ENCODE results near the gene EIF2A.
"Not testable (repeated sequence)": the region's sequence is repeated elsewhere in the genome, so short reads cannot be mapped to it uniquely, and the experiment has no call there.

Gene EIF2A

GRCh38 chr3:150600647-150601530, 54.3 kb downstream of the EIF2A start:
- Mint-ChIP-seq H3K4me3 (peak overlapping the region; percentile 87), H3K27ac (peak overlapping the region; percentile 81)
- not testable (repeated sequence) for H3K27me3 Mint-ChIP-seq (ENCODE audit: low read depth)

GRCh38 chr3:150602426-150603152, 56.0 kb downstream of the EIF2A start:
- Mint-ChIP-seq H3K4me3 (peak overlapping the region; percentile 93), H3K27me3 (ENCODE audit: low read depth) (no peaks in the 10 kb centered on the region), H3K4me1 (ENCODE audit: low read depth) (peaks cover 46% of the 10 kb centered on the region), H3K27ac (peak overlapping the region; percentile 98), H3K36me3 (ENCODE audit: low read depth) (peaks cover 40% of the 10 kb centered on the region), H3K9me3 (no peaks in the 10 kb centered on the region)
- no peak for DNase-seq (ENCODE audit: low spot score)

More at GRCh38 chr3:150600647-150601530, 54.3 kb downstream of the EIF2A start:
- Mint-ChIP-seq H3K36me3 (ENCODE audit: low read depth) (peaks cover 28% of the 10 kb centered on the region), H3K4me1 (ENCODE audit: low read depth) (peaks cover 33% of the 10 kb centered on the region)
- DNase-seq (ENCODE audit: low spot score); H3K9me3 Mint-ChIP-seq: not testable (repeated sequence)

- Mint-ChIP-seq H3K4me3 (peak within 1 kb of the TSS; percentile 93), H3K4me1 (ENCODE audit: low read depth) (peaks cover 51% of the 10 kb centered on the region), H3K27me3 (ENCODE audit: low read depth) (no peaks in the 10 kb centered on the region), H3K36me3 (ENCODE audit: low read depth) (peaks cover 42% of the 10 kb centered on the region), H3K27ac (peak within 1 kb of the TSS; percentile 98), H3K9me3 (no peaks in the 10 kb centered on the region)
- peak; percentile 97 for DNase-seq (ENCODE audit: low spot score)
Measured at GRCh38 chr3:150603153-150603979, 56.8 kb downstream of the EIF2A start, which contains the start of gene SELENOT. TSS of gene SELENOT (plus strand) at chr3:150603321. CDS start at chr3:150603363, 42 bp downstream.

GRCh38 chr3:150603980-150604319, 57.4 kb downstream of the EIF2A start:
- Mint-ChIP-seq H3K27ac (peak overlapping the region; percentile 98), H3K27me3 (ENCODE audit: low read depth) (no peaks in the 10 kb centered on the region), H3K4me1 (ENCODE audit: low read depth) (peaks cover 55% of the 10 kb centered on the region), H3K9me3 (no peaks in the 10 kb centered on the region), H3K4me3 (peak overlapping the region; percentile 93), H3K36me3 (ENCODE audit: low read depth) (peaks cover 42% of the 10 kb centered on the region)
- no peak for DNase-seq (ENCODE audit: low spot score)

GRCh38 chr3:150605998-150606641, 59.5 kb downstream of the EIF2A start:
- no peaks in the 10 kb centered on the region for H3K9me3 Mint-ChIP-seq
- no peak for DNase-seq (ENCODE audit: low spot score)

GRCh38 chr3:150607267-150608065, 60.9 kb downstream of the EIF2A start:
- Mint-ChIP-seq H3K27ac (peak overlapping the region; percentile 4), H3K4me3 (peak overlapping the region; percentile 2), H3K36me3 (ENCODE audit: low read depth) (peaks cover 41% of the 10 kb centered on the region), H3K27me3 (ENCODE audit: low read depth) (no peaks in the 10 kb centered on the region), H3K9me3 (no peaks in the 10 kb centered on the region), H3K4me1 (ENCODE audit: low read depth) (peaks cover 54% of the 10 kb centered on the region)
- DNase-seq (ENCODE audit: low spot score) = no peak

More at GRCh38 chr3:150605998-150606641, 59.5 kb downstream of the EIF2A start:
- Mint-ChIP-seq H3K27me3 (ENCODE audit: low read depth) (no peaks in the 10 kb centered on the region), H3K36me3 (ENCODE audit: low read depth) (peaks cover 36% of the 10 kb centered on the region), H3K4me3 (peak overlapping the region; percentile 93), H3K4me1 (ENCODE audit: low read depth) (peaks cover 59% of the 10 kb centered on the region), H3K27ac (peak overlapping the region; percentile 60)

GRCh38 chr3:150609988-150610387, 63.4 kb downstream of the EIF2A start:
- peak overlapping the region; percentile 65 for H3K27ac Mint-ChIP-seq
- H3K4me1 Mint-ChIP-seq (ENCODE audit: low read depth) = peaks cover 69% of the 10 kb centered on the region
- peak overlapping the region; percentile 64 for H3K4me3 Mint-ChIP-seq
- H3K9me3 Mint-ChIP-seq = peaks cover 4% of the 10 kb centered on the region
- no peak for DNase-seq (ENCODE audit: low spot score)
- H3K36me3 Mint-ChIP-seq (ENCODE audit: low read depth) = peaks cover 47% of the 10 kb centered on the region
- H3K27me3 Mint-ChIP-seq (ENCODE audit: low read depth) = no peaks in the 10 kb centered on the region

GRCh38 chr3:150610785-150611184, 64.2 kb downstream of the EIF2A start:
- DNase-seq (ENCODE audit: low spot score) = no peak
- Mint-ChIP-seq H3K4me3 (no peak overlapping the region), H3K27ac (no peak overlapping the region), H3K27me3 (ENCODE audit: low read depth) (no peaks in the 10 kb centered on the region), H3K9me3 (peaks cover 4% of the 10 kb centered on the region), H3K4me1 (ENCODE audit: low read depth) (peaks cover 65% of the 10 kb centered on the region), H3K36me3 (ENCODE audit: low read depth) (peaks cover 48% of the 10 kb centered on the region)

GRCh38 chr3:150611666-150612065, 65.1 kb downstream of the EIF2A start:
- H3K4me3 Mint-ChIP-seq = no peak overlapping the region
- H3K27ac Mint-ChIP-seq = no peak overlapping the region
- peaks cover 4% of the 10 kb centered on the region for H3K9me3 Mint-ChIP-seq
- no peak for DNase-seq (ENCODE audit: low spot score)
- peaks cover 44% of the 10 kb centered on the region for H3K36me3 Mint-ChIP-seq (ENCODE audit: low read depth)
- no peaks in the 10 kb centered on the region for H3K27me3 Mint-ChIP-seq (ENCODE audit: low read depth)
- peaks cover 61% of the 10 kb centered on the region for H3K4me1 Mint-ChIP-seq (ENCODE audit: low read depth)

- Mint-ChIP-seq H3K4me1 (ENCODE audit: low read depth) (peaks cover 57% of the 10 kb centered on the region), H3K36me3 (ENCODE audit: low read depth) (peaks cover 41% of the 10 kb centered on the region), H3K27me3 (ENCODE audit: low read depth) (no peaks in the 10 kb centered on the region), H3K27ac (peak overlapping the region; percentile 28), H3K9me3 (peaks cover 4% of the 10 kb centered on the region), H3K4me3 (peak overlapping the region; percentile 50)
- DNase-seq (ENCODE audit: low spot score) = no peak
Measured at GRCh38 chr3:150612494-150612893, 65.9 kb downstream of the EIF2A start.

GRCh38 chr3:150613034-150613433, 66.4 kb downstream of the EIF2A start:
- Mint-ChIP-seq H3K4me3 (peak overlapping the region; percentile 50), H3K27ac (peak overlapping the region; percentile 60), H3K27me3 (ENCODE audit: low read depth) (no peaks in the 10 kb centered on the region), H3K4me1 (ENCODE audit: low read depth) (peaks cover 52% of the 10 kb centered on the region), H3K9me3 (peaks cover 4% of the 10 kb centered on the region), H3K36me3 (ENCODE audit: low read depth) (peaks cover 40% of the 10 kb centered on the region)
- DNase-seq (ENCODE audit: low spot score) = no peak

- peaks cover 47% of the 10 kb centered on the region for H3K4me1 Mint-ChIP-seq (ENCODE audit: low read depth)
Measured at GRCh38 chr3:150613709-150614480, 67.3 kb downstream of the EIF2A start.

More at GRCh38 chr3:150613709-150614480, 67.3 kb downstream of the EIF2A start:
- peaks cover 4% of the 10 kb centered on the region for H3K9me3 Mint-ChIP-seq
- peak overlapping the region; percentile 50 for H3K4me3 Mint-ChIP-seq
- H3K27me3 Mint-ChIP-seq (ENCODE audit: low read depth) = no peaks in the 10 kb centered on the region
- no peak for DNase-seq (ENCODE audit: low spot score)
- peaks cover 49% of the 10 kb centered on the region for H3K36me3 Mint-ChIP-seq (ENCODE audit: low read depth)
- H3K27ac Mint-ChIP-seq = peak overlapping the region; percentile 60
